ENCODE measurements around the gene SKOR2.

Gene SKOR2

DNA sequence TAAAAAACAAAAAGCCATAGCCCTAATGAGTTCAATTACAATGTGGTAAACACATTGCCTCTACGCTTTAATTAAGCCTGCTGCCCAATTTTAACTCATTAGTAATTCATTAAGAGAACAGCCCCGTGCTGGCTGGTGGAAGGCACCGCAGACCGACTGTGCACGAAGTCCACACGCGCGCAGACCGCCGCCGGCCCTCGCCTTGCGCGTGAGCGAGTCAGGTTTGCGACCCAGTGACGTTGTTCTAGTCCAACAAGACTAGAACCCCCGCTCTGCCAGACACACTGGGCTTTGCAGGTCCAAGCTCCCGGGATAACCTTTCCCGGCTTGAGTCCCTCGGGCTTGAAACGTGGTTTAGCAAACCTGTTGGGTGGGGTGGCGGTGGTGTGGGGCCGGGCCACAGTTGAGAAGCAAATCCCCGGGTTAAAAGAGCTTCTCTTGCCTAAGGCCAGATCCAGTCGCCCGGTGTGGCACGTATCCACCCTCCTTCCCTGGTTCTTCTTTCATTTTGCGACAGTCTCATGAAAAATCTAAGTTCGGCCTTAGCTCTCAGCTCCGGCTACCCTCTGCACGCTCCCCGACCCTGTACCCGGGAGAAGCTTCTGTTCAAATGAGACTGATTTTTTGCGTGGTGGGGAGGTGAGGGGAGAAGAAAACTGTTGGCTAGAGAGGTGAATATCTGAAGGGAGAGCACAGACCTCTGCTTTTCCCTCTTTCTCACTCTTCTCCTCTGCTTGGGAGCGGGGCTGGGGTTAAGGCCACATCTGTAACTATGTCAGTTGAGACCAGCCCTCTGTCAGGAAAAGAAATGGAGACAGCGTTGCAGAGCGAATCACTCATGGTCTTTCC is 11.1 kb upstream of the SKOR2 start:
- Histone ChIP-seq H3K4me1 (ENCODE audit: low read length) (no peaks in the 10 kb centered on the region), H3K36me3 (replicated peaks; ENCODE audit: low read depth, low read length) (no peaks in the 10 kb centered on the region), H3K27me3 (ENCODE audit: low read depth, low read length) (peaks cover 3% of the 10 kb centered on the region; the same call in 1 of the 2 replicates), H3K79me2 (ENCODE audit: low read length) (no peaks in the 10 kb centered on the region), H3K4me2 (ENCODE audit: low read length) (no peak overlapping the region), H3K9ac (ENCODE audit: low read length) (no peak overlapping the region), H4K20me1 (ENCODE audit: insufficient read depth, low read length) (no peaks in the 10 kb centered on the region), H3K4me3 (ENCODE audit: low read length) (no peak overlapping the region), H3K27ac (ENCODE audit: low read length) (no peak overlapping the region), H2AFZ (ENCODE audit: low read depth, low read length) (no peak overlapping the region), H3K9me3 (ENCODE audit: insufficient read depth, low read length) (no peaks in the 10 kb centered on the region)
- no peak for TF ChIP-seq EZH2phosphoT487 (IDR thresholded peaks at IDR 0.05; ENCODE audit: low read depth)
- TF ChIP-seq, protein P1, sequence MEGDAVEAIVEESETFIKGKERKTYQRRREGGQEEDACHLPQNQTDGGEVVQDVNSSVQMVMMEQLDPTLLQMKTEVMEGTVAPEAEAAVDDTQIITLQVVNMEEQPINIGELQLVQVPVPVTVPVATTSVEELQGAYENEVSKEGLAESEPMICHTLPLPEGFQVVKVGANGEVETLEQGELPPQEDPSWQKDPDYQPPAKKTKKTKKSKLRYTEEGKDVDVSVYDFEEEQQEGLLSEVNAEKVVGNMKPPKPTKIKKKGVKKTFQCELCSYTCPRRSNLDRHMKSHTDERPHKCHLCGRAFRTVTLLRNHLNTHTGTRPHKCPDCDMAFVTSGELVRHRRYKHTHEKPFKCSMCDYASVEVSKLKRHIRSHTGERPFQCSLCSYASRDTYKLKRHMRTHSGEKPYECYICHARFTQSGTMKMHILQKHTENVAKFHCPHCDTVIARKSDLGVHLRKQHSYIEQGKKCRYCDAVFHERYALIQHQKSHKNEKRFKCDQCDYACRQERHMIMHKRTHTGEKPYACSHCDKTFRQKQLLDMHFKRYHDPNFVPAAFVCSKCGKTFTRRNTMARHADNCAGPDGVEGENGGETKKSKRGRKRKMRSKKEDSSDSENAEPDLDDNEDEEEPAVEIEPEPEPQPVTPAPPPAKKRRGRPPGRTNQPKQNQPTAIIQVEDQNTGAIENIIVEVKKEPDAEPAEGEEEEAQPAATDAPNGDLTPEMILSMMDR (IDR thresholded peaks at IDR 0.05; ENCODE audit: low read depth, low read length), result no peak

GRCh38 chr18:47261902-47262300 is 10.4 kb upstream of the SKOR2 start:
- Histone ChIP-seq H3K4me2 (ENCODE audit: low read length) (no peak overlapping the region), H2AFZ (ENCODE audit: low read depth, low read length) (no peak overlapping the region), H3K4me1 (ENCODE audit: low read length) (no peaks in the 10 kb centered on the region), H3K9me3 (ENCODE audit: insufficient read depth, low read length) (no peaks in the 10 kb centered on the region), H3K79me2 (ENCODE audit: low read length) (no peaks in the 10 kb centered on the region), H3K9ac (ENCODE audit: low read length) (no peak overlapping the region), H3K36me3 (replicated peaks; ENCODE audit: low read depth, low read length) (no peaks in the 10 kb centered on the region), H3K27me3 (ENCODE audit: low read depth, low read length) (peaks cover 3% of the 10 kb centered on the region; the same call in 1 of the 2 replicates), H4K20me1 (ENCODE audit: insufficient read depth, low read length) (no peaks in the 10 kb centered on the region), H3K4me3 (ENCODE audit: low read length) (no peak overlapping the region), H3K27ac (ENCODE audit: low read length) (no peak overlapping the region)
- TF ChIP-seq, protein P1 (IDR thresholded peaks at IDR 0.05; ENCODE audit: low read depth, low read length), result no peak
- no peak for TF ChIP-seq EZH2phosphoT487 (IDR thresholded peaks at IDR 0.05; ENCODE audit: low read depth)

- H3K9ac ChIP-seq (ENCODE audit: low read length), result no peak overlapping the region
- H3K36me3 ChIP-seq (replicated peaks; ENCODE audit: low read depth, low read length), result no peaks in the 10 kb centered on the region
- no peaks in the 10 kb centered on the region for H3K79me2 ChIP-seq (ENCODE audit: low read length)
- H2AFZ ChIP-seq (ENCODE audit: low read depth, low read length), result no peak overlapping the region
- no peaks in the 10 kb centered on the region for H3K4me1 ChIP-seq (ENCODE audit: low read length)
- H3K27me3 ChIP-seq (ENCODE audit: low read depth, low read length), result peaks cover 11% of the 10 kb centered on the region
- H3K27ac ChIP-seq (ENCODE audit: low read length), result no peak overlapping the region
- no peak overlapping the region for H3K4me3 ChIP-seq (ENCODE audit: low read length)
- TF ChIP-seq, protein P1 (IDR thresholded peaks at IDR 0.05; ENCODE audit: low read depth, low read length), result no peak
- TF ChIP-seq EZH2phosphoT487 (IDR thresholded peaks at IDR 0.05; ENCODE audit: low read depth), result no peak
- no peaks in the 10 kb centered on the region for H3K9me3 ChIP-seq (ENCODE audit: insufficient read depth, low read length)
- H3K4me2 ChIP-seq (ENCODE audit: low read length), result no peak overlapping the region
- H4K20me1 ChIP-seq (ENCODE audit: insufficient read depth, low read length), result 0 out of 2 replicates have a peak, but pooled peaks cover 5% of the 10 kb centered on the region
These were observed 9.7 kb upstream of the SKOR2 start for GRCh38 chr18:47260924-47261701.
